Lower leg skin (tissue), 3 donors: ENCODE results near the gene IBSP.

Experiments used
- POLR2A ChIP-seq, 2 donors: fragments of 450-650 bp; IDR thresholded peaks; one replicate each; pipeline ENCODE4 v1.6.1; 2016 to 2017; ENCODE audit warnings: antibody characterized with exemption in 2 of 2, mild to moderate bottlenecking in 1 of 2, moderate library complexity in 1 of 2
- TF ChIP-seq, protein P1 (sequence below), 3 donors: fragments of 450-650 bp; IDR thresholded peaks; one replicate each; pipeline ENCODE4 v1.5.1; 2016; ENCODE audit warnings: antibody characterized with exemption in 3 of 3, mild to moderate bottlenecking in 3 of 3, moderate library complexity in 2 of 3

DNA sequence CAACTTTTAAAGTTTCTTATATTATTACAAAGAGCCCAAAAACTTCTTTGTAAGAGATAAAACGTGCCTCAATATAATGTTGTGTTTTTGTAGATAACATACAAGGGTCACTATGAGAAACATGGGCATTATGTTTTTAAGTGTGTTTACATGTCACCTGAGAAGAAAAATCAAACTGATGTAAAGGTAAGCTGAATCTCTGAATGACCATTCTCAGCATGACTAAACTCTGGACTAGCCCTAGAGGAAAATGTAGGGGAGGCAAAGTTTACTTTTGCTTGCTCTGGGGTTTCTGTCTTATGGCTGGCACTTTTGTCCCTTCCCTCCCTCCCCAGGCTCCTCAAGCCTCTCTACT lies 40.2 kb downstream of the IBSP start:
- TF ChIP-seq, protein P1, sequence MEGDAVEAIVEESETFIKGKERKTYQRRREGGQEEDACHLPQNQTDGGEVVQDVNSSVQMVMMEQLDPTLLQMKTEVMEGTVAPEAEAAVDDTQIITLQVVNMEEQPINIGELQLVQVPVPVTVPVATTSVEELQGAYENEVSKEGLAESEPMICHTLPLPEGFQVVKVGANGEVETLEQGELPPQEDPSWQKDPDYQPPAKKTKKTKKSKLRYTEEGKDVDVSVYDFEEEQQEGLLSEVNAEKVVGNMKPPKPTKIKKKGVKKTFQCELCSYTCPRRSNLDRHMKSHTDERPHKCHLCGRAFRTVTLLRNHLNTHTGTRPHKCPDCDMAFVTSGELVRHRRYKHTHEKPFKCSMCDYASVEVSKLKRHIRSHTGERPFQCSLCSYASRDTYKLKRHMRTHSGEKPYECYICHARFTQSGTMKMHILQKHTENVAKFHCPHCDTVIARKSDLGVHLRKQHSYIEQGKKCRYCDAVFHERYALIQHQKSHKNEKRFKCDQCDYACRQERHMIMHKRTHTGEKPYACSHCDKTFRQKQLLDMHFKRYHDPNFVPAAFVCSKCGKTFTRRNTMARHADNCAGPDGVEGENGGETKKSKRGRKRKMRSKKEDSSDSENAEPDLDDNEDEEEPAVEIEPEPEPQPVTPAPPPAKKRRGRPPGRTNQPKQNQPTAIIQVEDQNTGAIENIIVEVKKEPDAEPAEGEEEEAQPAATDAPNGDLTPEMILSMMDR (IDR thresholded peaks at IDR 0.05) = no peak
- no peak for TF ChIP-seq POLR2A (IDR thresholded peaks at IDR 0.05)
